ENCODE measurements around the gene FAM120AOS.
"Not testable (repeated sequence)": the region's sequence is repeated elsewhere in the genome, so short reads cannot be mapped to it uniquely, and the experiment has no call there.

FAM120AOS gene

DNA sequence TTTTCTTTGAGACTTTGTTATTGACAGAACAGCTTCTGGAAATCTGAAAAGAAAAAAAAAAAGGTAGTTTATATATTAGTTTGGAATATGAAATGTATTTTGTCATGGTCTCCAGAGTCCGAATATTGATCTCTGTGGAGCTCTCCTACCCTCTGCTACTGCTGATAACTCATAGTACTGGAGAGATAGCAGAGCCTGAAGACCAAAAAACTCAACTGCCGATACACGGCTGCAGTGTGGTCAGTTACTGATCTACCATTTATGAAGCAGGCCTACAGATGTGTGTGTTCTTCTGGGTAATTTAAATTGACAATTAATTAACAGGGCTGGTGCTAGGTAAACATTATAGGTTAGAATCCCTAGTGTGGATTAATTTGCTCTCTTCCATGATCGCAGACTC, 5.7 kb downstream of the FAM120AOS start:
- no peak overlapping the region for H3K27ac ChIP-seq
- no peak for DNase-seq (ENCODE audit: low read depth, low spot score)

DNA sequence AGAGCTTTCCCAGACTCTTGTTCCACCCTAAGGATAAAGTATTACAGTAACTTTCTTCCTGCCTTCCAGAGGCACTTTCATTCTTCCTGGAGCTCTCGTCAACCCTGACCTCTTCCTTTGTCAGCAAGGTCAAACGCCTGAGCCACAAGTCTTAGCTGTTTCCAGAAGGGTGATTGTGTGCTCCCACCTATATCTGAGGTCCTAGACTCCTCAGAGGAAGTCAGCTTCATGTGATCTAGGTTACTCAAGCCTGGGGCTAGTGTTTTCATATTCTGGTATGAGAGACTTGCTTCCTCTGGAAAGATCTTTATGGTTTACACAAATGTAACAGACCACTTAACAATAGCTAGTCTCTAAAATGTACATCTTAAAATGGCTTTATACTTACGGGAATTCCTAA, 7.3 kb downstream of the FAM120AOS start:
- H3K27ac ChIP-seq: no peak overlapping the region
- no peak for DNase-seq (ENCODE audit: low read depth, low spot score)

DNA sequence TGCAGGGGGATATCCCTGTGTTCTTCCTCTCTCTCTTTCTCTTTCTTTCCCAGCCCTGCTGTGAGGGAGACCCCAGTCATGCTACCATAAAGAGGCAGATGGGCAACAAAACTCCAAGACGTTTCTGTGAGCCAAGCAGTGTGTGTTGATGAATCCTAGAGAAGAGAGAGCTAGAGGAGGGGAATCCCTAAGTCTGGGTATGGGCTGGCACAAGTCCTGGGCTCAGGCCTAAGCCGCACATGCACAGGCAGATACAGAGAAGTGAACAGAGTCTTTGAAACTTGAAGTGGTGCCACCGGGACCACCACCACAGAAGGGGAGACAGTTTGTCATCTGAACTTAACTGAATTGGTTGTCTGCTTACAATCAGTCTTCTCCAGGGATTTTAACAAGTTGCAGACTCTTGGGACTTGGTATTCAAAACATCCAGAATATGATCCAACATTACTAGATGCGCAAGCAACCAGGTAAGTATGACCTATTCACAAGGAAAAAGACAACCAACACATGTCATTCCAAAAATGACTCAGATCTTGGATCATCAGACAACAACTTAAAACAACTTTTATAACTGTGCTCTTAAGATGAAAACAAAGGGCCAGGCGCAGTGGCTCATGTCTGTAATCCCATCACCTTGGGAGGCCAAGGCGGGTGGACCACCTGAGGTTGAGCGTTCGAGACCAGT, 12.3 kb downstream of the FAM120AOS start:
- no peak for DNase-seq (ENCODE audit: low read depth, low spot score)
- no peak overlapping the region for H3K27ac ChIP-seq

DNA sequence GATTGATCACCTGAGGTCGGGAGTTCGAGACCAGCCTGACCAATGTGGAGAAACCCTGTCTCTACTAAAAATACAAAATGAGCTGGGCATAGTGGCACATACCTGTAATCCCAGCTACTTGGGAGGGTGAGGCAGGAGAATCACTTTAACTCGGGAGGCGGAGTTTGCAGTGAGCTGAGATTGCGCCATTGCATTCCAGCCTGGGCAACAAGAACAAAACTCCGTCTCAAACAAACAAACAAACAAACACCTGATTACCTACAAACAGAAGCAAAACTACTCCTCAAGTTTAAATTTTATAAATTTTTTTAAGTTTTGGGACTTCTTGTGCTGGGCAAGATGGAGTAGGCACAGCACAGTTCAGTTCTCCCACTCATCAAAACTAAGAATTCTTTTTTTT, 14.1 kb downstream of the FAM120AOS start:
- DNase-seq (ENCODE audit: low read depth, low spot score); H3K27ac ChIP-seq: not testable (repeated sequence)

DNA sequence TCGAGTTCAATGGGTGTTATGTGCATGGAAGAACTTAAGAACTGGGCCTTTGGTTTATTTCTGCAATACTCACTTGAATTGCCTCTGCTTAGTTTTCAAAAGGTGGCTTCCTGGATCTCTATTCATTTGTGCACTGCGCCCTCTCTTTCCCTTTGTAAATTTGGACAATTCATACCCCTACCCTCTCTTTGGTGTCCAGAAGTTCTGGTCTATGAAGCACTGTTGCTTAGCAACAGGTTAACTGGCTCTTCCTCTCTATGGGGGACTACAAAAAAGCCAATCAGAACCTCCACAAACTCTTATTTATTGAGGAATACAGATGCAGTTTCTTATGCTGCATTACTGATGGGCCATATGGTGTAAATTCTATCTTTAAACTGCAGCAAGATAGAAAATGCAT, 15.4 kb downstream of the FAM120AOS start:
- no peak for DNase-seq (ENCODE audit: low read depth, low spot score)
- H3K27ac ChIP-seq: no peak overlapping the region

DNA sequence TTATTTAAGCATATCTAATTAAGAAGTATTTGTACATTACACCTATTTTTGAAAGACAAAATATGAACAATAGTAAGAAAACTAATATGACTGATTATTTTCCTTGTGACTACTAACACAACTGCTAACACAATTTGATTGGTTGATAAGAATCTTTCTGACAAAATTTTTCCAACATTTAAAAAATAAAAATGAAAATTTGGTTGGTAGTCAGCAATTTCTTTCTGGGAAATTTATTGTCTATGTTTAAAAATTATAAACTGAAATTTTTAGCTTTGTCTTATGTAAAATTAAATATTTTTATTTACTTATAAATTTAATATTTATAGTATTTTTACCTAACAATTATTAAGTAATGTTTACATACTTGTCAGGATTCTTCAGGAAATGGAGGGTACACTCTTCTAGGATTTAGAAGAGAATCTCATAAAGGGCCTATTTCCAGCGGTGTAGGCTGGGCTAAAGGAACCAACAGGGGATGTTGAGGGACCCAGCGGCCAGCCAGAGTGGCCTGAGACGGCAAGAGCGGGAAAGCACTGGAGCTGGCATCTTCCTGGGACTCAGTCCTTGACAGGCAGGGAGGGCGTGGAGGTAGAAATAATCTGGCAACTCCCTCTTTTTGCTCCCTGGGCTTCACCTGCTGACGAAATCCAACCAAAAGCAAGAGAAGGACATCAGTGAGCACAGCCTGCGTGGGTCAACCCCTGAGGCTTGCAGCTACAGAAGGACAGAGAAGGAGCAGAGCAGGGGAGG, 16.6 kb downstream of the FAM120AOS start:
- DNase-seq (ENCODE audit: low read depth, low spot score): no peak
- H3K27ac ChIP-seq: no peak overlapping the region

DNA sequence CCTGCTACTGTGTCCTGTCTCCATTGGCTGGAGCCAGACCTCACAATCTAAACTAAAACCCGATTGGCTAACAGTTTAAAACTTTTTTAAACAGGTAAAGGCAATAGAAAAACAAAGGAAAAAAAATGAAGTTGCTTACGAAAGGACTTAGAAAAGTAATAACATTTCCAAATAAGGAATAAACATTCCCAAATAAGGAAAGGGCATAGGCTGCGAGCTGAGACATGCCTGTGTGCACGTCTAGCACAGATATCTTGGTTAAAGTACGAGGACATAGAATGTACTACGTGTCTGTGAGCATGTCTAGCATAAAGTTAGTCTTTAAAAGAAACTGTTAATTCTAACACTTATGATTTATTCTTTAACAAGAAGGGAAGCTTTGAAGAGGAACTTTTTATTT, 17.2 kb downstream of the FAM120AOS start:
- DNase-seq (ENCODE audit: low read depth, low spot score): no peak
- no peak overlapping the region for H3K27ac ChIP-seq

DNA sequence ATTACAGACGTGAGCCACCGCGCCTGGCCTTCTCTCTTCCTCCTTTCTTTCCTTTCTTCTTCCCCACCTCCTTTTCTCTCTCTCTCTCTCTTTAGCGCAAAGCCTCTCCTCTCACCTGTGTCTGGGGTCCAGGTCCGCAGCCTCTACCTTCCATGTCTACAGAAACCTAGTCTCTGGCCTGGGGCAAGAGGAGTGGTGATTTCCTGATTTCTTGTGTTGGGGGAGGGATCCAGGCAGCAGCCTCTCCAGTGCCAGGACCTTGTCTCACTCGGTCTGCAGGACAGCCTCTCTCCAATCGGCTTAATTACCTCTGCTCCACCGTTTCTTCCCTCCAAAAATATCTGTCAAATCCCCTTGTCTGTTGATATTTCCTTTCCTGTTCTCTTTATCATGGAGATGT, 18.0 kb downstream of the FAM120AOS start:
- no peak overlapping the region for H3K27ac ChIP-seq
- no peak for DNase-seq (ENCODE audit: low read depth, low spot score)

DNA sequence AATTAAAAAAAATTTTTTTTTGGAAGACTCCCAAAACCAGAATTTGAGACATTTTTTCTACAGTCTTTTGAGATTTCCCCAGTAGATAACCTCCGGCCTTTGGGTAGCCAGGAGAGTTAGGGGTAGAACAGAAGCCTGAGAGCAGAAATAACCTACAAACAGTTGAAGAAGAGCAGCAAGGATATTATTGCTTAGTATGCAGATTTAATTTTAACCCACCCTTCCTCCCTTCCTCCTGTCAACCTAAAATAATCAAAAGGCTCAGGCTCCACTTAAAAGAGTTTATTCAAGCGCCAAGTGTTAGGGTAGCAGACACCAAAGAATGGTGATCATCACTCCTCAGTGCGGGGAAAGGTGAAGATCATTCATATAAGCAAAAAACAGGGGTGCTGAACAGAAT, 19.3 kb downstream of the FAM120AOS start:
- DNase-seq (ENCODE audit: low read depth, low spot score): no peak
- no peak overlapping the region for H3K27ac ChIP-seq

DNA sequence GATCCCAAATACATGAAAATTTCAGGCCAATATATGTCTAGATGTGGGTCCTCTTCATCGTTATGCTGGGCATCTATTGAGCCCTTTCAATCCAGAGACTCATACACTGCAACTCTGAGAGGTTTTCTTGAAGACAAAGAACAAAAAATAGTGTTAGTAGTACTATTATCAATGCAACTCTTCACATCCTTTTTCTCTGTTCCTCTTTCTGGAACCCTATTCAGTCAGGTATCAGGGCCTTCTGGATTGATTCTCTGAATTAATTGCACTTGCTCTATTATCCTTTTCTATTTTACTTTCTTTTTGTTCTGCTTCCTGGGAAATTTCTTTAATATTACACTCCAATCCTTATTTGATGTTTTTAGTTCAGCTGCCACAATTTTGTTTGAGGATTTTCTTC, 20.4 kb downstream of the FAM120AOS start:
- no peak overlapping the region for H3K27ac ChIP-seq
- DNase-seq (ENCODE audit: low read depth, low spot score): no peak

DNA sequence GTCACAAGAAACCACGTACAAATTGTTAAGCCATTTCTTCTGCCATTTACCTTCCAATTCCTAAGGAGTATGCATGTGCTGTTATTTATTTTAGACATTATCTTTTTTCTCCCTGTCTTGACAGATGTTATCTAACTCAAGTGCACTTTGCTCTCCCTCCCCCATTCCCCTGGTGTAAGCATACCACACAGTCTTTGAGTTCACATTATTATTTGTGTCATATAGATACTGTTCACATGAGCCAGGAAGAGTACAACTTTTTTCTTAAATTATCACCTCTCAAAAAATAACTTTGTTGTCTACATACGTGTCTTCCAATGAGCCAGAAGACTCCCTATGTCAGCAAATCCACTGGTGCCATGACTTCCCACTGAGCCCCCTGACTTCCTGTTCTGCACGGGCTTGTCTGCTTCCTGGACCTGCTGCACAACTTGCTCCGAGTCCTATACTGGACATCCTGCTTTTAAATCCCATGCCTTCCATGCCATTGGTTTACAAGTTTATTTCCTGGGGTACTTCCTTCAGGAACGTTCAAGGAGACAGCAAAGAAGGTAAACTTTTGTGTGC, 21.8 kb downstream of the FAM120AOS start:
- DNase-seq (ENCODE audit: low read depth, low spot score): no peak
- H3K27ac ChIP-seq: no peak overlapping the region

DNA sequence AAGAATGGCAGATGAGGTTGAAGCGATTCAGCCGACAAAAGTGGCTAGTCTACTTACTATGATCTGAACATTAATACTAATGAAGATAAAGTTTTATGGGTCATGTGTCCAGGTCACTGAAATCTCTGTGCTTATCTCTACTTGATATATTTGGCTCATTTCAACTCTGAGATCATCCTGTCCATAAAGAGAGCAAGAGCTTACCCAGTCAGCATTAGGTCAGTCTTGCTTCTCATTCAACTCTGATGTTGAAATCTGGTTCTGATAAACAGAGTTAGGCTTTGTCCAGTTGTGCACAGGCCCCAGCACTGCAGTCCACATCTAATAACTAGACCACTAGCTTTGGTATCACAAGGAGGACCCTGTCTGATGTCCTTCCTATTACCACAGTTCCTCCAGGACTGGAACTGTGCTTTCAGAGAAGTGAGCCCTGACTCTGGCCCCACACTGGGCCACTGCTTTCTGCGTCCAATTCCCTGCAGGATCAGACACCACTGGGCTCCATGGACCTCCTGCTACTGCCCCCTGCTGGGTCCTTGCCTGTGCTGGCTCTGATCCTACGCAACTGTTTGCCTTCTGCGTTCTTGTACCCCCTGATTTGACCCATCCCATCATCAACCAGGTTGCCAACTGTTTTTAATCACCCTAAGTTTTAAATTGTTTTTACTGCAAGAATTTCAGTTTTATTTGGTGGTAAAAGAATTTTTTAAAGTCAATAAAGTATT, 25.6 kb downstream of the FAM120AOS start:
- no peak overlapping the region for H3K27ac ChIP-seq
- DNase-seq (ENCODE audit: low read depth, low spot score): no peak

DNA sequence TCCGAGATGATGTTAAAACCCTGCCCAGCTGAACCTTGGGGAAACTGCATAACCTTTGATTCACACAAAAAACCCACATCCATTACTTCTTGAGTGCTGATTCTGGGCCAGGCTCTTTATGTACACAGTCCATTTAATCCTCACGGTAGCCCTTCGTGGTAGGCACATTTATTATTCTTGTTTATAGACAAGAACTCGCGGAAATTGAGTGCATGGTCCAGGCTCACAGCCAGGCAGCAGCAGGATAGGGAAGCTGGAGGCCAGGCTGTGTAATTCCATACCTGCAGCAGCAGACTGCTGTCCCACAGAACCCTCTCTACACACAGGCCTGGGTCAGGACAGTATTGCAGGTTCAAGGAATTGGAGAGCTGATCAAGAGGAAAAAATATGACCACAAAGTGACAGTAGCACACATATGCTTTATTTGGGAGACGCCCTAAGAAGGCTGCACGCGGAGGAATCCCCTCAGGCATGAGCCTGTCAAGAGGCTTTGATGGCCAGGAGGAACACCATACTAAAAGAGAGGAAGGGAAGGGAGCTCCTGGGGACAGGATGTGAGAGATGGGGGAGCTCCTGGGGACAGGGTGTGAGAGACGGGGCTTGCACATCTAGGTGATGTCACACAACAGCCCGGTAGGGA, 30.3 kb downstream of the FAM120AOS start:
- DNase-seq (ENCODE audit: low read depth, low spot score): no peak
- H3K27ac ChIP-seq: no peak overlapping the region

DNA sequence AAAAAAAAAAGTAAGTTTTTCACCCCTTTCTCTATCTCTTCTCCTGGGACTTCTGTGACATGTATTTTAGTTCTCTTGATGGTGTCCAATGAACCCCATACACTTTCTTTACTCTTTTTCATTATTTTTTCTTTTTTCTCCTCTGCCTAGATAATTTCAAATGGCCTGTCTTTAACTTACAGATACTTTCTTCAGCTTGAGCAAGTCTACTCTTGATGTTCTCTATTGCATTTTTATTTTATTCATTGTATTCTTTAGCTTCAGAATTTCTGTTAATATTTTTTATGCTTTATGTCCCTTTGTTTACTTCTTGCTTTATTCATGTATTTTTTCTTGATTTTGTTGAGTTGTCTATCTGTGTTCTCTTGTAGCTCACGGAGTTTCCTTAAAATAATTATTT, 34.4 kb downstream of the FAM120AOS start:
- H3K27ac ChIP-seq: no peak overlapping the region
- DNase-seq (ENCODE audit: low read depth, low spot score): no peak

DNA sequence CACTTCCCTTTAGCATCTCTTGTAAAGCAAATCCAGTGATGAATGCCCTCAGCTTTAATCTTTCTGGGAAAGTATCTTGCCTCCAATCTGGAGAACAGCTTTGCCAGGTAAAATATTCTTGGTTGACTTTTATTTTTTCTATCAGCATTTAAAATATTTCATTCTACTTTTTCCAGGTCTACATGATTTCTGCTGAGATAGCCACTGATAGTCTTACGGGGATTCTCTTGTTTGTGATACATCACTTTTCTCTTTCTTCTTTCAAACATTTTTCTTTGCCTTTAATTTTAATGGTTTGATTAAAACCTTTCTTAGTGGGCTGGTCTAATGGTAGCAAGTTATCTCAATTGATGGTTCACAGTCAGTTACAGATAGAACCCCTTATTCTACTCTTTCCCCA, 35.8 kb downstream of the FAM120AOS start:
- H3K27ac ChIP-seq: no peak overlapping the region
- DNase-seq (ENCODE audit: low read depth, low spot score): no peak

DNA sequence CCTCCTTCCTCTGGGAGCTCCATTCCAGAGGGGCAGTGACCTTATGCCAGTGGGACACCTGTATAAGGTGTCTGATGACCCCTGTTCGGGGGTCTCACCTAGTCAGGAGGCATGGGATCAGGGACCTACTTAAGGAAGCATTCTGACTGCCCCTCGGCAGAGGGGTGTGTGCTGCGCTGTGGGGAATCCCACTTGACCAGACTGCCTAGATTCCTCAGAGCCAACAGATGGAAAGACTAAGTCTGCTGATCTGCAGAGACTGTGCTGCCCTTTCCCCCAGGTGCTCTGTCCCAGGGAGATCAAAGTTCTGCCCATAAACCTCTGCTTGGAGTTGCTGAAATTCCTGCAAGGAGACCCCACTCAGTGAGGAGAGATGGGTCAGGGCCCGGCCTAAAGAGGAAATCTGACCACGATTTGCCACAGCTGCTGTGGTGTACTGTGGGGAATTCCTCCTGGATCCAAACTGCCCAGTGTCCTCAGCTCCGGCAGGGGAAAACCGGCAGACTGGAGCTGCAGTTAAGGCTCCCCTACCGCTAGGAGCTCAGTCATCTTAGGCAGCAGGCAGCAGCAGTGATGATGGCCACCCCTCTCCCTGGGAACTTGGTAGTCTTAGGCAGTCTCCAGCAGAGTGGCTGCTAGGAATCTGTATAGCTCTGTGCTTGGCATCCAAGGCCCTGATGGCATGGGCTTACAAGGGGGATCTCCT, 36.7 kb downstream of the FAM120AOS start:
- no peak for DNase-seq (ENCODE audit: low read depth, low spot score)
- no peak overlapping the region for H3K27ac ChIP-seq

DNA sequence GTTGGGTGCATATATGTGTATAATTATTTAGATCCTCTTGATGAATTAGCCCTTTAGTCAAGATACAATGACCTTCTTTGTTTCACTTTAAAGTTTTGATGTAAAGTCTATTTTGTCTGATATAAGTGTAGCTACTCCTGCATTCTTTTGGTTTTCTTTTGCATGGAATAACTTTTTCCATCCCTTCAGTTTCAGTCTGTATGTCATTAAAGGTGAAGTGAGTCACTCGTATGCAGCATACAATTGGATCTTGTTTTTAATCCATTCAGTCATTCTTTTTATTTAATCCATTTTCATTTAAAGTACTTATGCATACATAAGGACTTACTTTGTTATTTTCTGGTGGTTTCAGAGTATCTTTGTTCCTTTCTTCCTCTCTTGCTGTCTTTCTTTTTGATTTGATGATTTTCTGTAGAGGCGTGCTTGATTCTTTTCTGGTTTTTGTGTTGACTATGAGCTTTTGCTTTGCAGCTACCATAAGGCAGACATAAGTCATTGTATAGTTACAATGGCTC, 38.1 kb downstream of the FAM120AOS start:
- no peak overlapping the region for H3K27ac ChIP-seq
- no peak for DNase-seq (ENCODE audit: low read depth, low spot score)

DNA sequence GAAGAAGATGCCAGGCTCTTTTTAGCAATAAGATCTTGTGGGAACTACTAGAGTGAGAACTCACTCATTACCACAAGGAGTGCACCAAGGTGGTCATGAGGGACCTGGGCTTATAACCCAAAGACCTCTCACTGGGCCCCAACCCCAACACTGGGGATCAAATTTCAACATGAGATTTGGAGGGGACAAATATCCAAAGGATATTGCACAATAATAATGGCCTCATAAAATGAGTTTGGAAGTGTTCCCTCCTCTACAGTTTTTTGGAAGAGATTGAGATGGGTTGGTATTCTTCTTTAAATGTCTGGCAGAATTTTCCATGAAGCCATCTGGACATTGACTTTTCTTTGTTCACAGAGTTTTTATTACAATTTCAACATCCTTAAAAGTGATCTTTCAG, 39.9 kb downstream of the FAM120AOS start:
- no peak overlapping the region for H3K27ac ChIP-seq
- no peak for DNase-seq (ENCODE audit: low read depth, low spot score)

DNA sequence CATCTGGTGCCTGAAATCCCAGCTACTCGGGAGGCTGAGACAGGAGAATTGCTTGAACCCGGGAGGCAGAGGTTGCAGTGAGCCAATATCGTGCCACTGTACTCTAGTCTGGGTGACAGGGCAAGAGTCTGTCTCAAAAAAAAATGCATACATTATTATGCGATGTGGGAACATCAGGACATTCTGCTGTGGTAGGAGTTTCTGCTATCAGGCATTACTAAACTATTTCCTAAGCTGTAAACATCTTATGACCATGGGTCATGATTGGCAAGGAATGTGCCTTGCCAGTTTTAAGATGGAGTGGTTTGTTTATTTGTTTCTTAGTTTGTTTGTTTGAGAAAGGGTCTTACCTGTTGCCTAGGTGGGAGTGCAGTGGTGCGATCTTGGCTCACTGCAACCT, 47.0 kb downstream of the FAM120AOS start:
- H3K27ac ChIP-seq: no peak overlapping the region
- no peak for DNase-seq (ENCODE audit: low read depth, low spot score)

DNA sequence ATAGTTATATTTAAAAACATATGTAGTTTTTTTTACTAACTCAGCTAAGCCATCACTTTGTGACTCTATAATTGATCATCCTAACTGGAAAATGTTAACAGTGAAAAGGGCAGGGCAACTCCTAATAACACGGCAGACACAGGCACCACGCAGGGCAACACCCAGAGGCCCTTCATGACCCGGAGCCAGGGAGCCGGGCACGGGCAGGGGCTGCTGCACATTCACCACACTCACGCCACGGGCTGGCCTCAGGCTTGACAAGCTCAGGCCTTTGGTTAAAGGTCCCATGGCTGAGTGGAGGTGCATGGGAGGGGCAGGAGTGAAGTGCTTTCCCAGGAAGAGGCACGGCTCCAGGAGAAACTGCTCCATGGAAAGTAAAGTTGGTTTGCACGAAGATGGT, 54.9 kb downstream of the FAM120AOS start:
- H3K27ac ChIP-seq: no peak overlapping the region
- no peak for DNase-seq (ENCODE audit: low read depth, low spot score)
